Chondrocyte (in vitro differentiated cells): ENCODE results near the gene MACROH2A1. TPM values are rescaled to one million over a fixed set of nuclear protein-coding genes. Genes with fewer than 3 reads are reported as not detected.
A peak's percentile ranks its signal among the peaks of the same experiment; 100 is the strongest.

ENCODE experiments used
- DNase-seq: peaks from one replicate; pipeline ENCODE4 v3.0.0; 2021; ENCODE audit warnings: mixed read lengths, low spot score
- H3K27ac Mint-ChIP-seq: one replicate; pipeline ENCODE4 v1.8.0; 2021; ENCODE audit warnings: mild to moderate bottlenecking, moderate library complexity, mixed read lengths; ENCODE audit not compliant: unreplicated experiment
- H3K27me3 Mint-ChIP-seq: 2 replicates; pipeline ENCODE4 v1.8.0; 2021; ENCODE audit warnings: low read depth, mixed read lengths
- H3K36me3 Mint-ChIP-seq: 2 replicates; pipeline ENCODE4 v1.8.0; 2021; ENCODE audit warnings: low read depth, mixed read lengths
- H3K4me1 Mint-ChIP-seq: 2 replicates; pipeline ENCODE4 v1.8.0; 2021; ENCODE audit warnings: low read depth, mild to moderate bottlenecking, mixed read lengths
- H3K4me3 Mint-ChIP-seq: one replicate; pipeline ENCODE4 v1.8.0; 2021; ENCODE audit warnings: mild to moderate bottlenecking, moderate library complexity, mixed read lengths; ENCODE audit not compliant: unreplicated experiment
- H3K9me3 Mint-ChIP-seq: 2 replicates; pipeline ENCODE4 v1.8.0; 2021; ENCODE audit warnings: low read depth, mixed read lengths
- total RNA-seq: library from RNA; stranded (reverse); gene quantifications from 3 replicates; pipeline ENCODE4 v1.2.1, GENCODE V29; 2021
- TF ChIP-seq, protein P1 (sequence below): fragments of 200-600 bp; sonication (generic); IDR thresholded peaks from 2 replicates; pipeline ENCODE4 v1.5.0; 2021; ENCODE audit warnings: antibody characterized with exemption, mild to moderate bottlenecking, moderate library complexity

Gene MACROH2A1
- total RNA-seq, 1 donor from 2014 or later: 100 TPM

GRCh38 chr5:135360278-135361274 lies 38.5 kb downstream of the MACROH2A1 start:
- H3K27ac Mint-ChIP-seq: no peak overlapping the region
- no peaks in the 10 kb centered on the region for H3K9me3 Mint-ChIP-seq
- TF ChIP-seq, protein P1, sequence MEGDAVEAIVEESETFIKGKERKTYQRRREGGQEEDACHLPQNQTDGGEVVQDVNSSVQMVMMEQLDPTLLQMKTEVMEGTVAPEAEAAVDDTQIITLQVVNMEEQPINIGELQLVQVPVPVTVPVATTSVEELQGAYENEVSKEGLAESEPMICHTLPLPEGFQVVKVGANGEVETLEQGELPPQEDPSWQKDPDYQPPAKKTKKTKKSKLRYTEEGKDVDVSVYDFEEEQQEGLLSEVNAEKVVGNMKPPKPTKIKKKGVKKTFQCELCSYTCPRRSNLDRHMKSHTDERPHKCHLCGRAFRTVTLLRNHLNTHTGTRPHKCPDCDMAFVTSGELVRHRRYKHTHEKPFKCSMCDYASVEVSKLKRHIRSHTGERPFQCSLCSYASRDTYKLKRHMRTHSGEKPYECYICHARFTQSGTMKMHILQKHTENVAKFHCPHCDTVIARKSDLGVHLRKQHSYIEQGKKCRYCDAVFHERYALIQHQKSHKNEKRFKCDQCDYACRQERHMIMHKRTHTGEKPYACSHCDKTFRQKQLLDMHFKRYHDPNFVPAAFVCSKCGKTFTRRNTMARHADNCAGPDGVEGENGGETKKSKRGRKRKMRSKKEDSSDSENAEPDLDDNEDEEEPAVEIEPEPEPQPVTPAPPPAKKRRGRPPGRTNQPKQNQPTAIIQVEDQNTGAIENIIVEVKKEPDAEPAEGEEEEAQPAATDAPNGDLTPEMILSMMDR: no peak
- DNase-seq: no peak
- H3K4me1 Mint-ChIP-seq: peaks cover 29% of the 10 kb centered on the region
- H3K4me3 Mint-ChIP-seq: no peak overlapping the region
- no peaks in the 10 kb centered on the region for H3K27me3 Mint-ChIP-seq
- peaks cover 20% of the 10 kb centered on the region for H3K36me3 Mint-ChIP-seq

GRCh38 chr5:135359374-135360165 lies 39.5 kb downstream of the MACROH2A1 start:
- TF ChIP-seq, protein P1: no peak
- Mint-ChIP-seq H3K9me3 (no peaks in the 10 kb centered on the region), H3K4me1 (peaks cover 39% of the 10 kb centered on the region), H3K4me3 (no peak overlapping the region), H3K27me3 (no peaks in the 10 kb centered on the region), H3K36me3 (peaks cover 22% of the 10 kb centered on the region), H3K27ac (peak overlapping the region; percentile 32)
- DNase-seq: no peak

DNA sequence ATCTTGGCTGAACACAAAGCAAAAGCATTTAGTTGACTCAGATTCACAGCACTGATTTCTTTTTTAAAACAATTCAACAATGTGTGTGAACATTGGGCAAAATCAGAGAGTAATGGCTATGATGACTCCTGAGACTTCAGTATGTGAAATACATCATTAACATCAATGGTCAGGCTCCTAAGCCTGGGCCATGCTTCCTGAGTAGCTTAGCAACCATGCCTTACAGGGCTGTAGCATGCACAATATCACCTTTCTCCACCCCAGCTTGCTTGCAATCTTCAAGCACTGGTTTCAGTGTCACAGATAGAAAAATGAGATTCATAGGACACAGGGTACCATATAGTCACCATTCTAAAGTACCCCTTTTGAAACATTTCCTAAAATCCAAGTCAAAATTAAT lies 41.3 kb downstream of the MACROH2A1 start:
- H3K4me1 Mint-ChIP-seq: peaks cover 52% of the 10 kb centered on the region
- peak overlapping the region; percentile 57 for H3K27ac Mint-ChIP-seq
- H3K9me3 Mint-ChIP-seq: no peaks in the 10 kb centered on the region
- DNase-seq: no peak
- H3K36me3 Mint-ChIP-seq: peaks cover 18% of the 10 kb centered on the region
- TF ChIP-seq, protein P1: no peak
- H3K27me3 Mint-ChIP-seq: no peaks in the 10 kb centered on the region
- H3K4me3 Mint-ChIP-seq: no peak overlapping the region

DNA sequence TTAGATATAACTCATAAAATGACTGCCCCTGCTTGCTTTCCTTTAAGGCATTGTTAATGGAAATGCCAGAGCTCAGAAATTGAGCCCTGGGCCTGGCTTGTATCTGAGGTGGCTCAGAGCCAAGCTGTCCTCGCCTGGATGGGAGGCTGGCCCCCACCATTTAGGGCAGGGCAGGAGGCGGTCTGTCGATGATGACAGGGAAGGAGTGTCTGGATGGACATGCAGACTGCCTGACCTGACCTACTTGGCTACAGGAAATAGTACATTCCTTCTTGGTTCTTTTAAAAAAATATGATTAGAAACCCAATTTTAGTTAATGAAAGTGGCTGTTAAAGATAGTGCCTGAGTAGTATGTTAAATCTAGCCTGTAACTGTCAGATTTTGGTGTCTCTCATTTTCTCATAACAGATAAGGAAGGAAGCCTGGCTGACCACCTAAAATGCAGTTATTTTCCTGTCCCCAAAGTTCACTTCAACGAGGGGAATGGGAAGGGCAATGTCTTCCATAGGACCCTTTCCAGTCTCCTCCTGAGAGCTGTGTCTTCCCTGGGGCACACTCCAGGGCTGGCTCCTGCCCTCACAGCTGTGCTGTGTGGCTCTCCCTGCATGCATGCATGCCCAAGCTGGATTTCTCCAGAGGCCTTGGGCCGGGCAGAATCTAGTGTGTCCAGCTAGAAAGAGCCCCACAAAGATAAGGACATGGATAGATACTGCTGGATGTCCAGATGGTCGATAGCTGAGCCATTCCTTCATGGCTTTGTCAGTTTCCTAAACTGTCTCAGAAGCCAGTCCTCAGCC lies 42.3 kb downstream of the MACROH2A1 start:
- Mint-ChIP-seq H3K4me1 (peaks cover 52% of the 10 kb centered on the region), H3K9me3 (no peaks in the 10 kb centered on the region), H3K27ac (peak overlapping the region; percentile 75), H3K27me3 (no peaks in the 10 kb centered on the region), H3K4me3 (no peak overlapping the region), H3K36me3 (peaks cover 18% of the 10 kb centered on the region)
- DNase-seq: no peak
- TF ChIP-seq, protein P1: no peak
